ENCODE measurements around the gene KRT1.

GRCh38 chr12:52697058-52697582 lies 16.9 kb upstream of the KRT1 start:
- TF ChIP-seq CTCF (IDR thresholded peaks at IDR 0.05; ENCODE audit: insufficient read depth, low read length) (no peak), REST (IDR thresholded peaks at IDR 0.05; ENCODE audit: insufficient replicate concordance, low read depth) (no peak), GABPA (IDR thresholded peaks at IDR 0.05; ENCODE audit: low read depth) (no peak)

Data from HL-60 (cell line).